GM10847 (cell line): ENCODE data around the gene RPTOR.

Source experiments
- POLR2A ChIP-seq: IDR thresholded peaks from 2 replicates; pipeline ENCODE4 v1.6.1; 2011; ENCODE audit not compliant: insufficient read length; ENCODE audit errors: extremely low read depth

The RPTOR gene

DNA sequence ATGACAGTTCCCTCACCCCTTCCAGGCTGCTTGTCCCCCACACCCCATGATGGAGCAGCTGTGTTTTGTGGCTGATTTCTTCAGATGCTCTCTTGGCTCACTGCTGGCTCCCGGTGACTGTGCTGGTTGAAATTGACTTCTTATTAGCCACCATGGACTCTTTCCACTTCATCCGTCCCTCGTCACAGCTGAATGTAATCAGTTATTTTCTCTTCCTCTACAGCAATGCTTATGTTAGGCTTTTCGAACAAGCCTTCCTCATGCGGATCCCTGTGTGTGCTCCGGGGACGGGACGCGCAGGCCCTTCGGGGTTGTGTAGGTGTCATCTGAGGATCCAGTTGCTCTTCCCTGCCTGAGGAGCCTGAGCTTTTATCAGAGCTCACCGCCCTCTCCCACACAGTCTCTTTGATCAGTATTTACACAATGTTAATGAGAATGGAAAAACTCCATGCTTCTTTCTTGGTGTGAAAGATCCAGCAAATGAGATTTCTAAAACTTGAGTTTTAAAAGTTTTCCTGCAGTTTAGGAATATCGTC lies 87.5 kb downstream of the RPTOR start:
- TF ChIP-seq POLR2A: no peak

GRCh38 chr17:80633207-80633606 lies 88.6 kb downstream of the RPTOR start:
- no peak for TF ChIP-seq POLR2A

GRCh38 chr17:80633994-80634566 lies 89.4 kb downstream of the RPTOR start:
- no peak for TF ChIP-seq POLR2A

DNA sequence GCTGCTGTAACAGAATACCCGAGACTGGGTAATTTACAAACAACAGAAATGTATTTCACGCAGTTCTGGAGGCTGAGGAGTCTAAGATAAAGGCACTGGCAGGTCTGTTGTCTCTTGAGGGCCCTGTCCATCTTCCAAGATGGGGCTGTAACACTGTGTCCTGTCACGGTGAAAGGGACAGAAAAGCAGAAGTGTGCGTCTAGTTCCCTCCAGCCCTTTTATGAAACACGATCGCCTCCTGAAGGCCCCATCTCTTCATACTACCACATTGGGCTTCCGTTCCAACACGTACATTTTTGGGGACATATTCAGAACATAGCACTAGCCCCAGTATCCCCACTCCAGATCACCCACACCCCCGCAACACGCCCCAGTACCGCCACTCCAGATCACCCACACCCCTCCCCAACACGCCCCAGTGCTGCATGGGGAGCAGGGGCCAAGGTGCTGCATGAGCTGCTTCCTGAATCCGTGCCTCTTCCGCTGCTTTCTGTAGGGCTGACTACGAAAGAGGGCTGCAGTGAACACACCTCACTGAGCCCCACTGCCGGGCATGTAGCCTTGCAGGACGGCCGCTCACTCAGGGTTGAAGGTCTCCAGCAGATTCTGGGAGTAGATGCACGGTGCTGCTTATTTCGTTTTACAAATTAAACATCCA lies 91.9 kb downstream of the RPTOR start:
- TF ChIP-seq POLR2A: no peak

DNA sequence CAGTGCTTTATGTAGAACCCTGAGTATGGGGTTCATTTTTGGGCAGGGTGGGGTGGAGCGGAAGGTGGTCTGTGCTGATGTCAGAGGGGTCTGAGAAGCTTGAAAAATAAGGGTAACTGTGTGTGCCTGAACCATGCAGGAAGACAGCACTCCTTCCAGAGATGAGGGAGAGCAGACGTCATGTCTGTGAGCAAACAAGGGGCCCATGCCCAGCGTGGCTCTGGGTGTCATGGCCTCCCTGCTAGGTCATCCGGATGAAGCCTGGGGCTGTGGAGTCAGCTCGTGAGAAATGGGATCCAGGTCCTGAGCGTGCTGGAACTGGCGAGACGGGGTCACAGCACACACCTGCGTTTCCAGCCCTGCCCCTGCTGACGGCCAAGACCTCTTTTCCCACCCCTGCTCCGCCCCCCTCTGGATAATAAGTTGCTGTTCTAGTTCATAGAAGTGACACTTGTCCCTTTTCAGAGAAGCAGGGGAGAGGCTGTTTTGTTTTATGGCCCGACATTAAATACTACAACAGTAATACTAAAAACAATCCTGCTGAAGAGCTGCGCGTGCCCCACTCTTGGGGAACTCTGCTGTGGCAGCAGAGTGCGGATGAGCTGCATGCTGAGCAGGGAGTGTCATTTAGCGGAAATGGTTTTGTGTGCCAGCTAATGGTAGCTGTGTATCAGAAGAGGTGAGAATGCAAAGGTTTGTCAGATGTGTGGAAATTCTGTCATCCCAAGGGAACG lies 92.6 kb downstream of the RPTOR start:
- TF ChIP-seq POLR2A: no peak

- no peak for TF ChIP-seq POLR2A
Measured at GRCh38 chr17:80639658-80640057, 95.0 kb downstream of the RPTOR start.

- TF ChIP-seq POLR2A: no peak
Measured at GRCh38 chr17:80640366-80641084, 95.9 kb downstream of the RPTOR start.

GRCh38 chr17:80643326-80644099 lies 98.9 kb downstream of the RPTOR start:
- no peak for TF ChIP-seq POLR2A

DNA sequence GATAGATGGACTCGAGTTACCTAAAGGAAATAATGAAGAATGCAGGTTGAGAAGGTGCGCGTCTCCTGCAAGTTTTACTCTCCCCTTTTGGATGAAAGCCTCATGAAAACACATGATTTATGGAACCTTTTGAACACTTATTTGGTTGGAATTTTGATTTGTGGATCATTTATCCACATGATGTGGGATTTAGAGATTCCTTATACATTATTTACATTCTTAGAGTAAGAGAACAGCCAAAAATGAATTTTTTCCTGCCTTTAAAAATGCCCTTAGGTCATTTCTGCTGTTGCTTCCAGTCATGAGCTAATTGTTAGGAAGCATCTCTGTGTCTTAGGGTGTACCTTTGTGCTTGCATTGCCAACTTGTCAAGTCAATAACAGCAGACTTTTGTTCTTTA lies 99.9 kb downstream of the RPTOR start:
- no peak for TF ChIP-seq POLR2A

- no peak for TF ChIP-seq POLR2A
Measured at GRCh38 chr17:80645706-80646325, 101.2 kb downstream of the RPTOR start.

DNA sequence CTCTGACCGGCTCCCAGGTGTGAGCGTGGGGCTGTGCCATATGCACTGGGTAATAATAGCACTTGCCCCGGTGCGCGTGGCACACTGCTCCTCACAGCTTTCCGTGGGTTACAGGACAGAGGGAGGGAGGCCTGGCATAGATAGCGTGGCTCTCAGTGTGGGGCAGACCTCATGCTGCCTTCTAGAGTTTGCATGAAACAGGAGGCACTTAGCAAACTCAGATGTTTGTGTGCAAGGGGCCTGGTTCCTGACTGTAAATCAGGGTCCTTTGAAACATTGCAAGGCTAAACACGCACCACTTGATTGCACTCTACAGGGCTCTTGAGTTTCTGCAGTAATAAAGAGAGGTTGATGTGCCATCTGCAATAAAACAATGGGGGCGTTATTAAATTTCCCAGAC lies 101.7 kb downstream of the RPTOR start:
- TF ChIP-seq POLR2A: no peak

DNA sequence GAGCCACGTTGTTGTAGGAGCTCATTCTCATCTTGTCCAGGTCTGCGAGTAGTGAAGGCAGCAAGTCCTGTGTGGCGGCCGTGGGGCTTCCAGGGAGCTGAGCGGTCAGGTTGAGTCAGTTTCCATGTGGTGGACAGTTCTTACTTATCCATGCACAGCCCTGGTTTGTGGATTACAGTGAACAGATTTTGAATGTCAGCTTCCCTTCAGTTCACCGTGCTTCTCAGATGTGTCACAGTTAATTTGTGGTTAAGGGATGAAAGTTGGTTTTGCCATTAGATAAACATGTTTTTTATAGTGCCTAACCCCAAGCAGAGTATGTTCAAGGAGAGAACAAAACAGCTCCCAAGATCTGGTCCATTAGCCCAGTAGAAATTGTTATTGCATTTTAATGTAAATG lies 103.1 kb downstream of the RPTOR start:
- TF ChIP-seq POLR2A: no peak

DNA sequence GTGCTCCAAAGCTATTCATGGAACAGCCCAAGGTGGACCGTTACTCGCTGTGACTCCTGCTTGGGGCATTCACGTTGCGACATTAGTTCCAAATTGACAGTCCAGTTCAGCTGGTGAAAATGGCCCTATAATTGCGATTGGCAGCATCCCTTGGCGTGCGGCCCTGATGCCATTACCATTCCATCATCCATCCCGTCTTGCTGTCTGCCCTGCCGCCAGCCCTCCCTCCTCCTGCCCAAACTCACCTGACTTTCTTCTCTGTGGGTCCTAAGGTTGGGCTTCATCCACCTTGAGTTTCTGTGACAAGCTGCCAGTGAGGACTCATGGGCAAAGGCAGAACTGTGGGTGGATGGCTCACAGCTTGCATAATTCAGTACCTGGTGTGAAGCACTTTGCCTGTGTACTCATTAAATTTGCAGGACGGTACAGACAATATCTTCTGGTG lies 104.6 kb downstream of the RPTOR start:
- TF ChIP-seq POLR2A: no peak

DNA sequence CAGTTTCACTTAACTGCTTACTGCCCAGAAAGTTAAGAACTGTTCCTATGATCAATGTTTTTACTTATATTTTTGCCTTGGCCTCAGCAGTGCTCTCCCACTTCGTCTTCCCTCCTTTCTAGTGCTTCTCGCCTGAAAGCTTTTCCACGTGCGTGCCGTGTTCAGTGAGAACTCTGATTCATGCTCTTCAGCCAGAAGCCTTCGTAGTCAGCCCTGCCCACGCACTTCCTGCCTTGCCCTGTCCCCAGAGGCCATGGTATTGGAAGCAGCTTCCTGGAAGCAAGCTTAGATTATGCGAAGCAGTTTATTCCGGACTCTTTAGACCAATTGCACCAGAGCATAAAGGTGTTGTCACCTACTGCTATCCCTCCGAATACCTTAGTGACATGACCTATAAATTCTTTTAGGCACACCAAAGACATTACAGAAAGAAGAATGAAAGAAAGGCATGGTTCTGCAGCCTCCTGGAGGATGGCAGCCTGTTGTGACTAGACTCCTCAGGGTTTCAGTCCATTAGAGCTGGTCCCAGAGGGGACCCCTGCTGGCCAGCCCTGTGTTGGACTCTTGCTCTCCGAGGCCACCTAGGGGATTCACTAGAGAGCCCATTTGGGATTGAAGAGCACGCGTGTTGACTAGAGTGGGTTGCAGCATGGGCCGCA lies 105.2 kb downstream of the RPTOR start:
- no peak for TF ChIP-seq POLR2A
